ENCODE results near the gene GLUD1. TPM values are rescaled to one million over a fixed set of nuclear protein-coding genes. Genes with fewer than 3 reads are reported as not detected.
"Not testable (repeated sequence)": the region's sequence is repeated elsewhere in the genome, so short reads cannot be mapped to it uniquely, and the experiment has no call there.

Gene GLUD1
- total and polyA plus RNA-seq, 3 donors from 2014 or later: 51.9 to 64.4 (median 62.5) TPM

- no peak for TF ChIP-seq POLR2A (IDR thresholded peaks at IDR 0.05)
- TF ChIP-seq CTCF (IDR thresholded peaks at IDR 0.05): no peak
- intact Hi-C loops (cut with DNase I; ENCODE audit: low total_unique reads): no loop called here
- H3K4me1 ChIP-seq: peaks cover 3% of the 10 kb centered on the region
- no peak overlapping the region for H3K4me3 ChIP-seq
- H3K27me3 ChIP-seq: no peaks in the 10 kb centered on the region
- H3K27ac ChIP-seq: no peak overlapping the region
- H3K9me3 ChIP-seq: no peaks in the 10 kb centered on the region
- H3K36me3 ChIP-seq (ENCODE audit: low read depth, missing control alignments): no peaks in the 10 kb centered on the region
- DNase-seq: no peak
- 81 to 84% methylated on average over 7 of the region's 7 CpGs for whole genome bisulfite sequencing, 2 donors
Observed at GRCh38 chr10:87054373-87055295, 40.0 kb downstream of the GLUD1 start.

- no peaks in the 10 kb centered on the region for H3K27me3 ChIP-seq
- no peak overlapping the region for H3K4me3 ChIP-seq
- no peak for TF ChIP-seq CTCF (IDR thresholded peaks at IDR 0.05)
- no peak for TF ChIP-seq POLR2A (IDR thresholded peaks at IDR 0.05)
- peak overlapping the region in 1 of 2 donors; percentile 10 for H3K27ac ChIP-seq
- H3K36me3 ChIP-seq (ENCODE audit: low read depth, missing control alignments): no peaks in the 10 kb centered on the region
- peaks cover 3% of the 10 kb centered on the region for H3K4me1 ChIP-seq
- WGBS, 2 donors: 74 to 78% methylated on average over 7 of the region's 7 CpGs
- intact Hi-C loops (cut with DNase I; ENCODE audit: low total_unique reads): no loop called here
- no peaks in the 10 kb centered on the region for H3K9me3 ChIP-seq
- no peak for DNase-seq
Observed at GRCh38 chr10:87053577-87054181, 41.0 kb downstream of the GLUD1 start.

- H3K27me3 ChIP-seq: no peaks in the 10 kb centered on the region
- intact Hi-C loops (cut with DNase I; ENCODE audit: low total_unique reads): no loop called here
- no peaks in the 10 kb centered on the region for H3K36me3 ChIP-seq (ENCODE audit: low read depth, missing control alignments)
- TF ChIP-seq POLR2A (IDR thresholded peaks at IDR 0.05): no peak
- no peak for TF ChIP-seq CTCF (IDR thresholded peaks at IDR 0.05)
- 59 to 60% methylated on average over 3 of the region's 3 CpGs for whole genome bisulfite sequencing, 2 donors
- H3K27ac ChIP-seq: peak overlapping the region in 1 of 2 donors; percentile 33
- no peak overlapping the region for H3K4me3 ChIP-seq
- peaks cover 3% of the 10 kb centered on the region for H3K4me1 ChIP-seq
- no peaks in the 10 kb centered on the region for H3K9me3 ChIP-seq
- DNase-seq: peak; percentile 66
Observed at GRCh38 chr10:87053111-87053510, 41.5 kb downstream of the GLUD1 start.

- intact Hi-C loops (cut with DNase I; ENCODE audit: low total_unique reads): no loop called here
Observed at GRCh38 chr10:87045434-87045938, 49.2 kb downstream of the GLUD1 start.

GRCh38 chr10:87043579-87043978, 51.1 kb downstream of the GLUD1 start:
- DNase-seq; H3K9me3 ChIP-seq; H3K27ac ChIP-seq; H3K27me3 ChIP-seq; H3K4me3 ChIP-seq; intact Hi-C loops (cut with DNase I; ENCODE audit: low total_unique reads); H3K36me3 ChIP-seq (ENCODE audit: low read depth, missing control alignments); H3K4me1 ChIP-seq: not testable (repeated sequence)
- WGBS, 2 donors: 83 to 88% methylated on average over 7 of the region's 7 CpGs

More at GRCh38 chr10:87045434-87045938, 49.2 kb downstream of the GLUD1 start:
- no peaks in the 10 kb centered on the region for H3K36me3 ChIP-seq (ENCODE audit: low read depth, missing control alignments)
- H3K27ac ChIP-seq: no peak overlapping the region
- H3K4me3 ChIP-seq: no peak overlapping the region
- no peak for DNase-seq
- H3K4me1 ChIP-seq: no peaks in the 10 kb centered on the region
- no peak for TF ChIP-seq CTCF (IDR thresholded peaks at IDR 0.05)
- no peak for TF ChIP-seq POLR2A (IDR thresholded peaks at IDR 0.05)
- H3K27me3 ChIP-seq: no peaks in the 10 kb centered on the region
- 97% methylated on average over 6 of the region's 6 CpGs for WGBS, 2 donors
- H3K9me3 ChIP-seq: no peaks in the 10 kb centered on the region

Data from testis (tissue), 3 donors.